Measurements from ENCODE around the gene RNF144A. TPM values are rescaled to one million over a fixed set of nuclear protein-coding genes. Genes with fewer than 3 reads are reported as not detected.

The RNF144A gene
- polyA plus RNA-seq, 1 experiment = 0.12 TPM

DNA sequence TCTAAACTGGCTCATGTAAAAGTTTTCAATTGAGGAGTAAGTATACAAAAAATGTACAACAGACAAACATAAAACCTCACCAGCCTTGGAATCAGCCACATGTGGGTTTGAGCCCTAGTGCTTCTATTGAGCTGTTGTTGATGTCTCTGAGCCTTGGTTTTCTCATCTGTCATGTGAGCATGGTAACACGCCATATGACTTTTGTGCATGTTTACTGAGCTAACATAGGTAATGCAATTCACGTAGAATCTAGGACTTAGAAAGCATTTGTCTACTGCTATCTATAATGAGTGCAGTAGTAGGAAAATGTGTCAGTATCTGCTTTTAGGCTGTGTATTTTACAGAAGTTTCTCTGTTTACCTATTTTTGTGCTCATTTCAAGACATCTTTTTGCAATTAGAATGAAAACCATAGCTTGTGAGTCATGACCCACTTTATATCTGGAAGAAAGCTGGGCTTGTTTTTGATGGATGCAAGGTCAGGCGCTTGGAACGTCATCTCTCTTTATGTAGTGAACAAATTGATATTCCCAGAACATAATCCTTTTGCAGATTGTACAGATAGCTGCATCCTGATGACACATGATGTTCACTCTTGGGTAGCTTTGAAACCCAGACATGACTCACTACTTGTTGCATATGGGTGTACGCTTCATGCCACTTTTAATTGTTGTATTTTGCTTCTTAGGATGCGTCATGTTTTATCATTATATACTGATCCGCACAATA lies 94.3 kb downstream of the RNF144A start:
- POLR2A ChIA-PET = no interaction called here
- Histone ChIP-seq H3K27me3 (ENCODE audit: control insufficient read depth, insufficient read depth, low read length) (0 out of 2 replicates have a peak, but pooled peaks cover 1% of the 10 kb centered on the region), H3K4me3 (ENCODE audit: low read depth, low read length) (no peak overlapping the region)

DNA sequence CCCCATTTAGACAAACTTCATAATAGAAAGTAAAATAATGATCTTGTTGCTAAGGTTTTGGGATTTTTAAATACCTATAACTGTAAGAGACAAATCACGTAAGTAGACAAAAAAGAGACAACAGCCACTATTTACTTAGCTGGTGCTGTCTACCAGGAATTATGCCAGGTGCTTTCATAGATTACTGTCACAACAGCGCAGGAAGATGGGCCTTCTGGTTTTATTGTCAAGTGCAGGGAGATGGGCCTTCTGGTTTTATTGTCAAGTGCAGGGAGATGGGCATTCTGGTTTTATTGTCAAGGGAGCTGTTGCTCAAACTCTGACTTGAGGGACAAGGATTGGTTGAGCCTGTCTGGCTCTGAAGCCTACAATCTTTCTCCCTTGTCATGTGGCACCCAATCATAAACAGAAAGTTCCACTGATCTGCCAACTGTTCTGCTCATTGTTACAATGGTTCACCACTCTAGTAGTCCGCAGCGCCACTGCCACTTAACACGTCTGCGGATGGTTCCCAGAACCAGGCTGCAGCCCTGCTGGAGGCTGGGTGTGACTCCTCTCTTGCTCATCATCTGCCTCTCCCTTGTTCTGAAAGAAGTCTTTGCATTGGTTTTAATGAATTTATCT lies 95.0 kb downstream of the RNF144A start:
- no peaks in the 10 kb centered on the region for H3K36me3 ChIP-seq (ENCODE audit: control insufficient read depth, insufficient read depth, low read length)
- TF ChIP-seq CTCF (IDR thresholded peaks at IDR 0.05; ENCODE audit: insufficient read depth, low read depth, low read length) = no peak
- CTCF ChIA-PET = interaction anchor here (2.4 kb wide), 1 partner anchor 25 kb away, joined by 5 read pairs; no protein-coding TSS in a partner anchor
- POLR2A ChIA-PET = no interaction called here
- 0 out of 2 replicates have a peak, but pooled peaks cover 1% of the 10 kb centered on the region for H3K27me3 ChIP-seq (ENCODE audit: control insufficient read depth, insufficient read depth, low read length)
- DNase-seq (ENCODE audit: low read depth) = no peak
- H3K4me3 ChIP-seq (ENCODE audit: low read depth, low read length) = no peak overlapping the region

More for the DNA sequence above, 94.3 kb downstream of the RNF144A start:
- TF ChIP-seq CTCF (IDR thresholded peaks at IDR 0.05; ENCODE audit: insufficient read depth, low read depth, low read length) = no peak
- H3K36me3 ChIP-seq (ENCODE audit: control insufficient read depth, insufficient read depth, low read length) = no peaks in the 10 kb centered on the region
- CTCF ChIA-PET = interaction anchor here (2.4 kb wide), 1 partner anchor 25 kb away, joined by 5 read pairs; no protein-coding TSS in a partner anchor
- DNase-seq (ENCODE audit: low read depth) = peak; percentile 84

DNA sequence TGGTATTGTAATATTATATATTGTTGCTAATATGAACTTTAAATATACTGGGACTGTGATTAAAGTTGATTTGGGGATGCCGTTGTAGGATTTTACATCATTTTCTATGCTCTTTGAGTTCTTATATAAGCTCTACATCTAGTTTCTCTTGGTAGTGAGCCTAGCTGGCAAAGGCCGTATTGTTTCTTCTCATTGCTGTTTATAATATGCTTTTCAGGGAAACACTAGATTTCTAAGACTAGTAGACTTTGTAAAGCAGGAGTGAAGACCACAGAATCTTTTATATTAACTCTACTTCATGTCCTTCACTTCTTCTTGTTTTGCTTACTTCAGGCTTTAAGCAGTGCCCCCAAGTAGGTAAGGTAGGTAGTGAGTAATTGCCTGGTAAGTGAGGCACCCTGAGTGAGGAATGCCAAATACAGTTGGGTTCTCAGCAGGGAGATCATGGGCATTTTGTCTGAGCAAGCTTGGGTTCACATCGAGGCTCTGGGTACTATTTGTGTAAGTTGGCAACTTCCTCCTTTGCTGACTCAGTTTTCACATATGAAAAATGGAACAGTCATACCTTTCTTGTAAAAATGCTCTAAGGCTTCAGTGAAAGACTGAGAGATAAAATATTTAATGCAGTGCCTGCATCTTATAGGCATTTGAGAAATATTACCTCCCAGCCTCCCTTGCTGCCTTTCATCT lies 96.4 kb downstream of the RNF144A start:
- DNase-seq (ENCODE audit: low read depth) = no peak
- ChIA-PET CTCF (interaction anchor here (1.0 to 2.4 kb wide), 3 partner anchors 23 to 97 kb away, joined by 3 to 5 read pairs (median 4); no protein-coding TSS in a partner anchor), POLR2A (no interaction called here)
- Histone ChIP-seq H3K27me3 (ENCODE audit: control insufficient read depth, insufficient read depth, low read length) (no peaks in the 10 kb centered on the region), H3K36me3 (ENCODE audit: control insufficient read depth, insufficient read depth, low read length) (no peaks in the 10 kb centered on the region), H3K4me3 (ENCODE audit: low read depth, low read length) (no peak overlapping the region)
- no peak for TF ChIP-seq CTCF (IDR thresholded peaks at IDR 0.05; ENCODE audit: insufficient read depth, low read depth, low read length)

DNA sequence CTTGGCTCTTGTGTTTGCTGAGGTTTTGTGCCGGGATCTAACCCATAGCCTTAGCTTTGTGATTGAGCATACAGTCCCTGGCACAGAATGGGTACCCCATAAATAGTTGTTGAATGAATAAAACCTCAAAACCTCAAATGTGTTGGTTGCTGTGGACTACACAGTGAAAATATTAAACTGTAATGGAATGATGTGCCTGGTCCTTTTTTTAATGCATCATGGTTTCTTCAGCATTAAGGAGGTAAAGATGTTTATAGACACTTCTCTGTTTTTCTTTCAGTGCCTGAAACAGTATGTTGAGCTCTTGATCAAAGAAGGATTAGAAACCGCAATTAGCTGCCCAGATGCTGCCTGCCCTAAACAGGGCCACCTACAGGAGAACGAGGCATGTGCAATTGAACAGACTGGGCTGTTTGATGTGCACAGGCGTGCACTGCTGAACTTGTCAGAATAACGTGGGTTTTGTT lies 97.0 kb downstream of the RNF144A start:
- H3K4me3 ChIP-seq (ENCODE audit: low read depth, low read length) = no peak overlapping the region
- H3K27me3 ChIP-seq (ENCODE audit: control insufficient read depth, insufficient read depth, low read length) = no peaks in the 10 kb centered on the region
- ChIA-PET CTCF (interaction anchor here (2.4 kb wide), 1 partner anchor 23 kb away, joined by 5 read pairs; no protein-coding TSS in a partner anchor), POLR2A (no interaction called here)
- peak; percentile 20; the same call in 1 of the 2 replicates for TF ChIP-seq CTCF (IDR thresholded peaks at IDR 0.05; ENCODE audit: insufficient read depth, low read depth, low read length)
- no peak for DNase-seq (ENCODE audit: low read depth)
- H3K36me3 ChIP-seq (ENCODE audit: control insufficient read depth, insufficient read depth, low read length) = no peaks in the 10 kb centered on the region

Data from BJ (cell line).